Keratinocyte (primary cell): ENCODE data around the gene GH1.

Source experiments
- EZH2 ChIP-seq: IDR thresholded peaks from one replicate; pipeline ENCODE4 v1.6.1; 2012; ENCODE audit warnings: inconsistent platforms, mild to moderate bottlenecking, low read length, moderate library complexity
- TF ChIP-seq, protein P1 (sequence below), 3 experiments: IDR thresholded peaks in 1 of 3; conservative IDR thresholded peaks in 1 of 3; optimal IDR thresholded peaks in 1 of 3; 2 replicates in 2 of 3; 3 replicates in 1 of 3; pipeline versions ENCODE3 to v1.5.1; 2011; ENCODE audit warnings: low read length in 3 of 3, mild to moderate bottlenecking in 3 of 3, moderate library complexity in 2 of 3, control low read depth in 1 of 3, inconsistent platforms in 1 of 3; ENCODE audit not compliant: insufficient read depth in 2 of 3; ENCODE audit errors: extremely low read depth in 1 of 3

DNA sequence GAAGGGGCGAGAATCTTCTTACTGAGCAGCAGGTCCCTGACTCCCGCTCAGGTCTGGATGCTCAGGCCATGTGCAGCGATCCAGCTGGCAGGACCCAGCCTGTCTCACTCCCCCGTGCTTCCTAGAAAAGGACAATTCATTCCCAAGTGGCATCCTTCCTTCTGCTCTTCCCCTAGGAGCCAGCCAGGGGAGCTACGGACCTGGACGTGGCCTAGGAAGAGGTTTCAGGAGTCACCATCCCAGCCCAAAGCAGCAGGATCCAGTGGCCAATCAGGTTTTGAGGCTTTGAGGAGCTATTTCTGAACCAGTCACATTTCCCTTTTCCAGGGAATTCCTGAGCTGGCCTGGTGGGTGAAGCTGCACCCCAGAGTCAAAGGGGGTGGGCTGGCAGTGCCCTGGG, 21.2 kb upstream of the GH1 start:
- TF ChIP-seq, protein P1, sequence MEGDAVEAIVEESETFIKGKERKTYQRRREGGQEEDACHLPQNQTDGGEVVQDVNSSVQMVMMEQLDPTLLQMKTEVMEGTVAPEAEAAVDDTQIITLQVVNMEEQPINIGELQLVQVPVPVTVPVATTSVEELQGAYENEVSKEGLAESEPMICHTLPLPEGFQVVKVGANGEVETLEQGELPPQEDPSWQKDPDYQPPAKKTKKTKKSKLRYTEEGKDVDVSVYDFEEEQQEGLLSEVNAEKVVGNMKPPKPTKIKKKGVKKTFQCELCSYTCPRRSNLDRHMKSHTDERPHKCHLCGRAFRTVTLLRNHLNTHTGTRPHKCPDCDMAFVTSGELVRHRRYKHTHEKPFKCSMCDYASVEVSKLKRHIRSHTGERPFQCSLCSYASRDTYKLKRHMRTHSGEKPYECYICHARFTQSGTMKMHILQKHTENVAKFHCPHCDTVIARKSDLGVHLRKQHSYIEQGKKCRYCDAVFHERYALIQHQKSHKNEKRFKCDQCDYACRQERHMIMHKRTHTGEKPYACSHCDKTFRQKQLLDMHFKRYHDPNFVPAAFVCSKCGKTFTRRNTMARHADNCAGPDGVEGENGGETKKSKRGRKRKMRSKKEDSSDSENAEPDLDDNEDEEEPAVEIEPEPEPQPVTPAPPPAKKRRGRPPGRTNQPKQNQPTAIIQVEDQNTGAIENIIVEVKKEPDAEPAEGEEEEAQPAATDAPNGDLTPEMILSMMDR (optimal IDR thresholded peaks at IDR 0.05 in 1 of 3, IDR thresholded peaks at IDR 0.05 in 1 of 3, conservative IDR thresholded peaks at IDR 0.05 in 1 of 3; ENCODE audit: extremely low read depth in 1 of 3, insufficient read depth in 2 of 3, low read length in 3 of 3) = no peak
- TF ChIP-seq EZH2 = no peak
